ENCODE results near the gene TSKU. TPM values are rescaled to one million over a fixed set of nuclear protein-coding genes. Genes with fewer than 3 reads are reported as not detected.
"Not testable (repeated sequence)": the region's sequence is repeated elsewhere in the genome, so short reads cannot be mapped to it uniquely, and the experiment has no call there.

Gene TSKU
- total and polyA plus RNA-seq, 5 donors from 2014 or later: not detected

DNA sequence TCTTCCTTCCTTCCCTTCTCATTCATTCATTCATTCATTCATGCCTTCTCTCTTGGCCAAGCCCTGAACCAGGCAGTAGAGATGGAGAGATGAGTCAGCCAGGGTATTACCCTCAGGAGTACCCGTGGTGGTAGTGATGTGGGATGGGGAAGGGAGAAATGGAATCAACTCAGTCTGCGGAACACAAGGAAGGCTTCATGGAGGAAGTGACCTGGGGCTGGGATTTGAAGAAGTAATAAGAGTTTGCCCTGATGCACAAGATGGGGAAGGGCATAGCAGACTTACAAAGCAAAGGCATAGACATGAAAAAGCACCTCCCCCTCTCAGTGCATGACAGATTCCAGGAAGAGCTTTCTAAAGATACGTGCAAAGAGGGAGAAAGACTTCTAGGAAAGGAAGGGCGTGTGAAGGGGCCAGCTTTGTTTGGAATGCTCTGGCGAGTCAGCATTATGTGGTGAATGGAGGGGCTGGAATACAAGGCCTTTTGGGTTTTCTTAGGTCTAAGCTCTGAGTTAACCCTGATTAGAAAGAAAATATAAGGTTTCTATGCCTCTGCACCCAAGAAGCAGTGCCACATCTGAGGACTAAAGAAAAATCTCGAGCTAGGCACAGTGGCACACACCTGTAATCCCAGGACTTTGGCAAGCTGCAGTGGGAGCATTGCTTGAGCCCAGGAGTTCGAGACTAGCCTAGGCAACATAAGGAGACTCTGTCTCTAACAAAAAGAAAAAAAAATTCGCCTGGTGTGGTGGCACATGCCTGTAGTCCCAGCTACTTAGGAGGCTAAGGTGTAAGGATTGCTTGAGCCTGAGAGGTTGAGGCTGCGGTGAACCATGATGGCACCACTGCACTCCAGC is 41.2 kb downstream of the TSKU start:
- DNase-seq: peak in 1 of 3 donors; percentile 71
- no peaks in the 10 kb centered on the region for H3K4me1 ChIP-seq (ENCODE audit: control insufficient read depth, insufficient read depth, low read length, poor library complexity, severe bottlenecking)
- H3K36me3 ChIP-seq (ENCODE audit: control insufficient read depth, insufficient read depth, low read length): no peaks in the 10 kb centered on the region
- no peaks in the 10 kb centered on the region for H3K27me3 ChIP-seq (ENCODE audit: control insufficient read depth, insufficient read depth, low read length)
- H3K36me3 Mint-ChIP-seq: no peaks in the 10 kb centered on the region
- H3K27ac Mint-ChIP-seq: peak overlapping the region in 1 of 3 donors; percentile 68
- ATAC-seq (ENCODE audit: low read depth in 2 of 2): no peak
- H3K9me3 Mint-ChIP-seq: peaks cover 0 to 7% (median 0%) of the 10 kb centered on the region in 7 donors
- H3K27ac ChIP-seq (ENCODE audit: insufficient read depth, low read length, poor library complexity, severe bottlenecking): no peak overlapping the region
- H3K27me3 Mint-ChIP-seq: peaks cover 4% of the 10 kb centered on the region
- no peak overlapping the region for H3K4me3 ChIP-seq (ENCODE audit: low read depth, low read length)
- H3K4me3 Mint-ChIP-seq: no peak overlapping the region
- H3K4me1 Mint-ChIP-seq: peaks cover 0 to 14% (median 5%) of the 10 kb centered on the region in 4 donors
- H3K9me3 ChIP-seq (ENCODE audit: control insufficient read depth in 2 of 2, low read length in 2 of 2): no peaks in the 10 kb centered on the region

DNA sequence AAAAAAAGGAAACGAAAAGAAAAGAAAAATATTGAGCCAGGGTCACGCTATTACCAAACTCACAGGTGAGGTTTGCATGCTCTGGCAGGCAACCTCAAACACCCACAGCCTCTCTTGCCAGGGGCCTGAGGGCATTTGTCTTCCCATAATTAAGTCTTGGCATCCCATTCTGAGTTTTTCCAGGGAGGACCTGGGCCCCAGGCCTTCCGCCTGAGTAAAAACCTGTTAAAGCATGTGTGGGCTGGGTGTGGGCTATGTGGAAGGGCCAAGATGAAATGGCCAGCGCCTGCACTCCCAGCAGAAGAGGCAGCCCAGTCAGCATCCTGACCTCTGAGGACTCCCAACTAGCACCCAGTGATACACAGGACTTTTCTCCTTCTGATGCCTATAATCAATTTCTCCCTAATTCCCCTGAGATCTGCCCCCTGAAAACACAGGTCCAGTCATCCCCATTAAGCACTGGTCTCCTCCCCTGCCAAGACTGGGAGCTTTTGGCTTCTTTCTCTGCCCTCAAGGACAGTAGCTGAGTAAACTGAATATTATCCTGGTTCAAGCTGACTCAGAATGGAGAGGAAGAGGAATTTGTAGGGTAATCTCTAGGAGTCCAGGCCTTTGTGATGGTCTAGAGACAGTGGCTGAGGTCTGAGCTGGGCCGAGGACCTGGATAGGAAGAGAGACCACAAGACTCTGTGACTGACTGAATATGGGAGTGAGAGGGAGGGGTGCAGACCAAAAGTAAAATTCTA is 42.0 kb downstream of the TSKU start:
- Histone ChIP-seq H3K4me1 (ENCODE audit: control insufficient read depth, insufficient read depth, low read length, poor library complexity, severe bottlenecking) (no peaks in the 10 kb centered on the region), H3K36me3 (ENCODE audit: control insufficient read depth, insufficient read depth, low read length) (no peaks in the 10 kb centered on the region), H3K9me3 (ENCODE audit: control insufficient read depth in 2 of 2, low read length in 2 of 2) (no peaks in the 10 kb centered on the region), H3K27me3 (ENCODE audit: control insufficient read depth, insufficient read depth, low read length) (peaks cover under 1% of the 10 kb centered on the region), H3K27ac (ENCODE audit: insufficient read depth, low read length, poor library complexity, severe bottlenecking) (no peak overlapping the region), H3K4me3 (ENCODE audit: low read depth, low read length) (no peak overlapping the region)
- no peak for ATAC-seq (ENCODE audit: low read depth in 2 of 2)
- H3K9me3 Mint-ChIP-seq: peaks cover 0 to 7% (median 0%) of the 10 kb centered on the region in 7 donors
- H3K27ac Mint-ChIP-seq: no peak overlapping the region
- peaks cover 0 to 14% (median 5%) of the 10 kb centered on the region in 4 donors for H3K4me1 Mint-ChIP-seq
- no peaks in the 10 kb centered on the region for H3K36me3 Mint-ChIP-seq
- DNase-seq: no peak
- H3K4me3 Mint-ChIP-seq: no peak overlapping the region
- H3K27me3 Mint-ChIP-seq: peaks cover 4% of the 10 kb centered on the region

- H3K27me3 ChIP-seq (ENCODE audit: control insufficient read depth, insufficient read depth, low read length): peaks cover 3% of the 10 kb centered on the region
- no peaks in the 10 kb centered on the region for H3K9me3 ChIP-seq (ENCODE audit: control insufficient read depth in 2 of 2, low read length in 2 of 2)
- H3K27ac ChIP-seq (ENCODE audit: insufficient read depth, low read length, poor library complexity, severe bottlenecking): no peak overlapping the region
- DNase-seq: peak in 1 of 3 donors; percentile 34
- no peaks in the 10 kb centered on the region for H3K36me3 ChIP-seq (ENCODE audit: control insufficient read depth, insufficient read depth, low read length)
- Mint-ChIP-seq H3K36me3 (no peaks in the 10 kb centered on the region), H3K4me1 (peaks cover 0 to 14% (median 5%) of the 10 kb centered on the region in 4 donors), H3K9me3 (peaks cover 0 to 5% (median 0%) of the 10 kb centered on the region in 7 donors), H3K4me3 (no peak overlapping the region), H3K27me3 (peaks cover 4% of the 10 kb centered on the region), H3K27ac (no peak overlapping the region)
- no peak overlapping the region for H3K4me3 ChIP-seq (ENCODE audit: low read depth, low read length)
- ATAC-seq (ENCODE audit: low read depth in 2 of 2): no peak
- no peaks in the 10 kb centered on the region for H3K4me1 ChIP-seq (ENCODE audit: control insufficient read depth, insufficient read depth, low read length, poor library complexity, severe bottlenecking)
These were observed 42.7 kb downstream of the TSKU start for GRCh38 chr11:76825726-76826396.

GRCh38 chr11:76826508-76826907 is 43.4 kb downstream of the TSKU start:
- H3K36me3 ChIP-seq (ENCODE audit: control insufficient read depth, insufficient read depth, low read length); H3K4me3 Mint-ChIP-seq; H3K27me3 Mint-ChIP-seq; H3K27ac Mint-ChIP-seq; H3K36me3 Mint-ChIP-seq; H3K27me3 ChIP-seq (ENCODE audit: control insufficient read depth, insufficient read depth, low read length); H3K9me3 ChIP-seq (ENCODE audit: control insufficient read depth in 2 of 2, low read length in 2 of 2); H3K27ac ChIP-seq (ENCODE audit: insufficient read depth, low read length, poor library complexity, severe bottlenecking); H3K4me3 ChIP-seq (ENCODE audit: low read depth, low read length); ATAC-seq (ENCODE audit: low read depth in 2 of 2); DNase-seq; H3K4me1 ChIP-seq (ENCODE audit: control insufficient read depth, insufficient read depth, low read length, poor library complexity, severe bottlenecking); H3K9me3 Mint-ChIP-seq: not testable (repeated sequence)
- H3K4me1 Mint-ChIP-seq: peaks cover 0 to 14% (median 5%) of the 10 kb centered on the region in 4 donors

- not testable (repeated sequence) for H3K4me3 Mint-ChIP-seq
These were observed 43.8 kb downstream of the TSKU start for GRCh38 chr11:76827005-76827404.

GRCh38 chr11:76830639-76831327 is 47.6 kb downstream of the TSKU start:
- H3K27me3 Mint-ChIP-seq: peaks cover 6% of the 10 kb centered on the region
- peaks cover 3% of the 10 kb centered on the region for H3K27me3 ChIP-seq (ENCODE audit: control insufficient read depth, insufficient read depth, low read length)
- no peak for DNase-seq
- H3K27ac Mint-ChIP-seq: no peak overlapping the region
- ATAC-seq (ENCODE audit: low read depth in 2 of 2): no peak
- H3K9me3 ChIP-seq (ENCODE audit: control insufficient read depth in 2 of 2, low read length in 2 of 2): no peaks in the 10 kb centered on the region
- no peaks in the 10 kb centered on the region for H3K4me1 ChIP-seq (ENCODE audit: control insufficient read depth, insufficient read depth, low read length, poor library complexity, severe bottlenecking)
- H3K4me3 ChIP-seq (ENCODE audit: low read depth, low read length): no peak overlapping the region
- no peaks in the 10 kb centered on the region for H3K36me3 Mint-ChIP-seq
- no peaks in the 10 kb centered on the region for H3K36me3 ChIP-seq (ENCODE audit: control insufficient read depth, insufficient read depth, low read length)
- H3K4me3 Mint-ChIP-seq: no peak overlapping the region
- no peak overlapping the region for H3K27ac ChIP-seq (ENCODE audit: insufficient read depth, low read length, poor library complexity, severe bottlenecking)
- peaks cover 0 to 3% (median 0%) of the 10 kb centered on the region in 7 donors for H3K9me3 Mint-ChIP-seq
- peaks cover 0 to 2% (median under 1%) of the 10 kb centered on the region in 4 donors for H3K4me1 Mint-ChIP-seq

More at GRCh38 chr11:76827005-76827404, 43.8 kb downstream of the TSKU start:
- not testable (repeated sequence) for H3K27me3 ChIP-seq (ENCODE audit: control insufficient read depth, insufficient read depth, low read length); H3K36me3 ChIP-seq (ENCODE audit: control insufficient read depth, insufficient read depth, low read length); DNase-seq; H3K4me1 ChIP-seq (ENCODE audit: control insufficient read depth, insufficient read depth, low read length, poor library complexity, severe bottlenecking); H3K9me3 Mint-ChIP-seq; H3K4me3 ChIP-seq (ENCODE audit: low read depth, low read length); H3K36me3 Mint-ChIP-seq; H3K27me3 Mint-ChIP-seq; H3K9me3 ChIP-seq (ENCODE audit: control insufficient read depth in 2 of 2, low read length in 2 of 2); H3K27ac Mint-ChIP-seq; H3K27ac ChIP-seq (ENCODE audit: insufficient read depth, low read length, poor library complexity, severe bottlenecking); ATAC-seq (ENCODE audit: low read depth in 2 of 2)
- peaks cover 0 to 14% (median 5%) of the 10 kb centered on the region in 4 donors for H3K4me1 Mint-ChIP-seq

GRCh38 chr11:76831686-76832310 is 48.6 kb downstream of the TSKU start:
- no peaks in the 10 kb centered on the region for H3K36me3 Mint-ChIP-seq
- peaks cover 6% of the 10 kb centered on the region for H3K27me3 Mint-ChIP-seq
- Histone ChIP-seq H3K27me3 (ENCODE audit: control insufficient read depth, insufficient read depth, low read length) (peaks cover 3% of the 10 kb centered on the region), H3K27ac (ENCODE audit: insufficient read depth, low read length, poor library complexity, severe bottlenecking) (no peak overlapping the region), H3K36me3 (ENCODE audit: control insufficient read depth, insufficient read depth, low read length) (no peaks in the 10 kb centered on the region), H3K9me3 (ENCODE audit: control insufficient read depth in 2 of 2, low read length in 2 of 2) (no peaks in the 10 kb centered on the region), H3K4me3 (ENCODE audit: low read depth, low read length) (no peak overlapping the region), H3K4me1 (ENCODE audit: control insufficient read depth, insufficient read depth, low read length, poor library complexity, severe bottlenecking) (no peaks in the 10 kb centered on the region)
- no peak for DNase-seq
- H3K9me3 Mint-ChIP-seq: peaks cover 0 to 3% (median 0%) of the 10 kb centered on the region in 7 donors
- H3K4me3 Mint-ChIP-seq: no peak overlapping the region
- H3K4me1 Mint-ChIP-seq: no peaks in the 10 kb centered on the region
- no peak for ATAC-seq (ENCODE audit: low read depth in 2 of 2)
- no peak overlapping the region for H3K27ac Mint-ChIP-seq

Data from CD4-positive, CD25-positive, alpha-beta regulatory T cell (primary cell).